H9 (cell line): ENCODE measurements around the gene CENPO. TPM values are rescaled to one million over a fixed set of nuclear protein-coding genes. Genes with fewer than 3 reads are reported as not detected.

Source experiments
- DNase-seq: peaks from one replicate; pipeline ENCODE4 v3.0.0-alpha.2; 2017
- H2AFZ ChIP-seq: one replicate; pipeline ENCODE4 v1.6.1; 2013; ENCODE audit warnings: mild to moderate bottlenecking, low read length, control low read depth, moderate library complexity
- H2AK5ac ChIP-seq: 2 replicates; pipeline ENCODE4 v1.6.1; 2013; ENCODE audit warnings: low read length, control low read depth, mixed read lengths; ENCODE audit not compliant: insufficient read length
- H2BK120ac ChIP-seq: one replicate; pipeline ENCODE4 v1.6.1; 2013; ENCODE audit warnings: low read depth, mild to moderate bottlenecking, low read length, control low read depth, inconsistent platforms; ENCODE audit not compliant: poor library complexity, severe bottlenecking
- H2BK12ac ChIP-seq: 2 replicates; pipeline ENCODE4 v1.6.1; 2013; ENCODE audit warnings: low read length, control low read depth, mixed read lengths, low read depth; ENCODE audit not compliant: insufficient read length
- H2BK15ac ChIP-seq: 2 replicates; pipeline ENCODE4 v1.6.1; 2013; ENCODE audit warnings: low read depth, low read length, control low read depth
- H2BK20ac ChIP-seq: one replicate; pipeline ENCODE4 v1.6.1; 2013; ENCODE audit warnings: low read depth, mild to moderate bottlenecking, low read length, control low read depth, inconsistent platforms; ENCODE audit not compliant: poor library complexity, severe bottlenecking
- H2BK5ac ChIP-seq: 2 replicates; pipeline ENCODE4 v1.6.1; 2013; ENCODE audit warnings: low read length, control low read depth, mixed read lengths; ENCODE audit not compliant: insufficient read length
- H3K14ac ChIP-seq: 2 replicates; pipeline ENCODE4 v1.6.1; 2013; ENCODE audit warnings: low read length, control low read depth; ENCODE audit not compliant: insufficient read depth
- H3K18ac ChIP-seq: 2 replicates; pipeline ENCODE4 v1.6.1; 2013; ENCODE audit warnings: low read depth, mild to moderate bottlenecking, mixed read lengths, low read length, control low read depth; ENCODE audit not compliant: insufficient read length
- H3K23ac ChIP-seq: 2 replicates; pipeline ENCODE4 v1.6.1; 2013; ENCODE audit warnings: low read length, control low read depth, mixed read lengths, low read depth; ENCODE audit not compliant: insufficient read length
- H3K23me2 ChIP-seq: 2 replicates; pipeline ENCODE4 v1.6.1; 2013; ENCODE audit warnings: low read depth, mild to moderate bottlenecking, mixed read lengths, low read length, control low read depth; ENCODE audit not compliant: insufficient read length, poor library complexity, severe bottlenecking
- H3K27ac ChIP-seq: 2 replicates; pipeline ENCODE4 v1.5.1; 2013; ENCODE audit warnings: low read length, control low read depth, mixed read lengths, low read depth; ENCODE audit not compliant: insufficient read length
- H3K27me3 ChIP-seq: 2 replicates; pipeline ENCODE4 v1.6.1; 2013; ENCODE audit warnings: low read length, control low read depth, inconsistent platforms; ENCODE audit not compliant: insufficient read depth
- H3K4ac ChIP-seq: 2 replicates; pipeline ENCODE4 v1.6.1; 2013; ENCODE audit warnings: low read depth, mild to moderate bottlenecking, control low read depth, inconsistent platforms, low read length, moderate library complexity
- H3K4me1 ChIP-seq: 2 replicates; pipeline ENCODE4 v1.6.1; 2013; ENCODE audit warnings: low read length, control low read depth, inconsistent platforms; ENCODE audit not compliant: insufficient read depth
- H3K4me2 ChIP-seq: 2 replicates; pipeline ENCODE4 v1.6.1; 2013; ENCODE audit warnings: low read length, control low read depth, mixed read lengths; ENCODE audit not compliant: insufficient read length, insufficient read depth
- H3K56ac ChIP-seq: 2 replicates; pipeline ENCODE4 v1.6.1; 2013; ENCODE audit warnings: low read depth, mild to moderate bottlenecking, mixed read lengths, low read length, control low read depth; ENCODE audit not compliant: insufficient read length
- H3K79me1 ChIP-seq: 2 replicates; pipeline ENCODE4 v1.6.1; 2013; ENCODE audit warnings: low read depth, mild to moderate bottlenecking, moderate library complexity, low read length, control low read depth, inconsistent platforms; ENCODE audit not compliant: insufficient read depth, poor library complexity, severe bottlenecking
- H3K79me2 ChIP-seq: 2 replicates; pipeline ENCODE4 v1.6.1; 2013; ENCODE audit warnings: low read length, control low read depth, inconsistent platforms; ENCODE audit not compliant: insufficient read depth
- H3K9ac ChIP-seq: 2 replicates; pipeline ENCODE4 v1.6.1; 2013; ENCODE audit warnings: low read length, control low read depth, mixed read lengths; ENCODE audit not compliant: insufficient read length; ENCODE audit errors: extremely low read depth
- H3K9me3 ChIP-seq: one replicate; pipeline ENCODE4 v1.6.1; 2013; ENCODE audit warnings: low read depth, low read length, inconsistent platforms; ENCODE audit not compliant: control insufficient read depth
- H3T11ph ChIP-seq: one replicate; pipeline ENCODE4 v1.6.1; 2013; ENCODE audit warnings: mild to moderate bottlenecking, low read length, control low read depth, inconsistent platforms
- H4K20me1 ChIP-seq: one replicate; pipeline ENCODE4 v1.6.1; 2013; ENCODE audit not compliant: control insufficient read depth, insufficient read length, insufficient read depth
- H4K5ac ChIP-seq: 2 replicates; pipeline ENCODE4 v1.6.1; 2013; ENCODE audit warnings: low read depth, mild to moderate bottlenecking, mixed read lengths, low read length, control low read depth; ENCODE audit not compliant: insufficient read length
- H4K8ac ChIP-seq: replicated peaks from 2 replicates; pipeline ENCODE4 v1.6.1; 2013; ENCODE audit warnings: low read length, control low read depth, mixed read lengths, low read depth; ENCODE audit not compliant: insufficient read length
- H4K91ac ChIP-seq: 2 replicates; pipeline ENCODE4 v1.6.1; 2013; ENCODE audit warnings: low read depth, mild to moderate bottlenecking, moderate library complexity, mixed read lengths, low read length, control low read depth; ENCODE audit not compliant: insufficient read length
- H3K27ac Mint-ChIP-seq, 3 experiments: 2 replicates in 2 of 3; 3 replicates in 1 of 3; pipeline ENCODE4 v1.8.0; 2020 to 2021; ENCODE audit warnings: mixed read lengths in 3 of 3, mild to moderate bottlenecking in 1 of 3, moderate library complexity in 1 of 3
- H3K27me3 Mint-ChIP-seq: 2 replicates; pipeline ENCODE4 v1.8.0; 2021; ENCODE audit warnings: low read depth, mild to moderate bottlenecking, moderate library complexity, mixed read lengths
- H3K36me3 Mint-ChIP-seq, 3 experiments: 2 replicates in 2 of 3; 3 replicates in 1 of 3; pipeline ENCODE4 v1.8.0; 2020 to 2021; ENCODE audit warnings: low read depth in 3 of 3, mixed read lengths in 3 of 3; ENCODE audit not compliant: insufficient read depth in 1 of 3
- H3K4me1 Mint-ChIP-seq, 2 experiments: 2 replicates each; pipeline ENCODE4 v1.8.0; 2020; ENCODE audit warnings: mixed read lengths in 2 of 2
- H3K4me3 Mint-ChIP-seq, 2 experiments: 2 replicates in 1 of 2; 3 replicates in 1 of 2; pipeline ENCODE4 v1.8.0; 2020 to 2021; ENCODE audit warnings: mild to moderate bottlenecking in 2 of 2, mixed read lengths in 2 of 2, moderate library complexity in 1 of 2
- H3K9me3 Mint-ChIP-seq, 2 experiments: 2 replicates in 1 of 2; 3 replicates in 1 of 2; pipeline ENCODE4 v1.8.0; 2020; ENCODE audit warnings: mild to moderate bottlenecking in 2 of 2, mixed read lengths in 2 of 2, moderate library complexity in 1 of 2
- CTCF ChIP-seq: fragments of 200-600 bp; sonication (generic); conservative IDR thresholded peaks from 3 replicates; pipeline ENCODE4 v1.8.0; 2021; ENCODE audit warnings: antibody characterized with exemption, mild to moderate bottlenecking
- WGBS: extraction: QIAGEN DNeasy Blood & Tissue Kit; methylation state at CpG from one replicate; pipeline ENCODE4 v1.1.7; 2013; ENCODE audit warnings: missing lambda C conversion rate, low lambda C conversion rate, mixed read lengths; ENCODE audit not compliant: insufficient read length; ENCODE audit errors: extremely low coverage; 5-methylcytosine and 5-hydroxymethylcytosine counted together
- total RNA-seq: library from RNA; stranded (reverse); gene quantifications from 2 replicates; pipeline ENCODE4 v1.2.1, GENCODE V29; 2021

The CENPO gene
- total RNA-seq, 1 experiment from 2014 or later: 49.5 TPM

- H3K56ac ChIP-seq: no peak overlapping the region
- peak overlapping the region in 2 of 3 experiments; percentile 3 to 50; a peak in 3 of 7 replicates for H3K27ac Mint-ChIP-seq
- H3K36me3 Mint-ChIP-seq: no peaks in the 10 kb centered on the region
- WGBS: no CpG with 5 or more reads among the region's 7 CpGs
- H3K23me2 ChIP-seq: no peaks in the 10 kb centered on the region
- no peak overlapping the region for H2BK20ac ChIP-seq
- H4K5ac ChIP-seq: no peak overlapping the region
- no peaks in the 10 kb centered on the region for H3K9me3 ChIP-seq
- H2BK120ac ChIP-seq: no peak overlapping the region
- no peaks in the 10 kb centered on the region for H3K27me3 Mint-ChIP-seq
- no peak overlapping the region for H4K8ac ChIP-seq
- no peak overlapping the region for H3K4me3 Mint-ChIP-seq
- H4K91ac ChIP-seq: no peak overlapping the region
- H3K23ac ChIP-seq: no peak overlapping the region
- H3K14ac ChIP-seq: no peak overlapping the region
- TF ChIP-seq CTCF: peak; percentile 48
- no peak overlapping the region for H3T11ph ChIP-seq
- H3K9me3 Mint-ChIP-seq: no peaks in the 10 kb centered on the region
- no peaks in the 10 kb centered on the region for H3K79me1 ChIP-seq
- no peak overlapping the region for H2BK5ac ChIP-seq
- no peak overlapping the region for H2AK5ac ChIP-seq
- no peaks in the 10 kb centered on the region for H3K79me2 ChIP-seq
- H3K4me1 Mint-ChIP-seq: peaks cover 2 to 5% of the 10 kb centered on the region in 2 experiments; a peak in 3 of 4 replicates
- peak; percentile 52 for DNase-seq
- no peak overlapping the region for H3K27ac ChIP-seq
- no peak overlapping the region for H3K4me2 ChIP-seq
- no peaks in the 10 kb centered on the region for H4K20me1 ChIP-seq
- H3K18ac ChIP-seq: no peak overlapping the region
- no peak overlapping the region for H2BK12ac ChIP-seq
- no peak overlapping the region for H2AFZ ChIP-seq
- H2BK15ac ChIP-seq: no peak overlapping the region
- H3K4ac ChIP-seq: no peak overlapping the region
- no peaks in the 10 kb centered on the region for H3K4me1 ChIP-seq
- H3K27me3 ChIP-seq: no peaks in the 10 kb centered on the region
- no peak overlapping the region for H3K9ac ChIP-seq
Observed at GRCh38 chr2:24749069-24749691, 44.0 kb upstream of the CENPO start.
